B cell (primary cell): Measurements from ENCODE around the gene GAPT. TPM values are rescaled to one million over a fixed set of nuclear protein-coding genes. Genes with fewer than 3 reads are reported as not detected.

ENCODE experiments used
- ATAC-seq: fragments of 200-7000 bp; cut with Tn5 transposase; one replicate; pipeline ENCODE4 v1.10.0; 2021; ENCODE audit warnings: low read depth, mild to moderate bottlenecking, moderate number of reproducible peaks, moderate library complexity
- CTCF ChIA-PET: fragments of 350-600 bp; sonication (Branson Sonifier 250); formaldehyde crosslinking; loops from one replicate; lab custom pipeline; 2021; ENCODE audit warnings: antibody characterized with exemption, inconsistent platforms; lab: Charles Lee
- POLR2A ChIA-PET: fragments of 350-600 bp; sonication (Branson Sonifier 250); formaldehyde crosslinking; loops from one replicate; lab custom pipeline; 2021; ENCODE audit warnings: antibody characterized with exemption; lab: Charles Lee
- DNase-seq: peaks from one replicate; pipeline ENCODE4 v3.0.0; 2013
- H2AFZ ChIP-seq: 2 replicates; pipeline ENCODE4 v1.6.1; 2012; ENCODE audit warnings: mild to moderate bottlenecking, low read depth, low read length; ENCODE audit not compliant: insufficient read depth, poor library complexity, severe bottlenecking
- H3K27ac ChIP-seq, 2 donors: 1 replicate in 1 of 2; 2 replicates in 1 of 2; pipeline ENCODE4 v1.5.1; 2012 to 2013; ENCODE audit warnings: low read length in 2 of 2, mild to moderate bottlenecking in 2 of 2, moderate library complexity in 1 of 2
- H3K27me3 ChIP-seq, 4 experiments: fragments of 200-600 bp in 1 of 4; sonication (generic) in 1 of 4; replicated peaks in 1 of 4; 1 replicate in 2 of 4; 2 replicates in 2 of 4; pipeline versions ENCODE4 v1.6.1 to v1.7.0; 2013 to 2016; ENCODE audit warnings: low read length in 3 of 4, mild to moderate bottlenecking in 2 of 4, mixed read lengths in 1 of 4, moderate library complexity in 1 of 4; ENCODE audit not compliant: insufficient read depth in 4 of 4, control insufficient read depth in 3 of 4; ENCODE audit errors: control extremely low read depth in 1 of 4
- H3K36me3 ChIP-seq, 2 experiments: replicated peaks in 1 of 2; 1 replicate in 1 of 2; 2 replicates in 1 of 2; pipeline versions ENCODE4 v1.6.1 to v1.7.1; 2013; ENCODE audit warnings: low read length in 1 of 2; ENCODE audit not compliant: insufficient read depth in 2 of 2, control insufficient read depth in 1 of 2; ENCODE audit errors: control extremely low read depth in 1 of 2, extremely low read depth in 1 of 2
- H3K4me1 ChIP-seq, 2 donors: fragments of 200-600 bp in 1 of 2; sonication (generic) in 1 of 2; 1 replicate in 1 of 2; 2 replicates in 1 of 2; pipeline versions ENCODE4 v1.5.1 to v1.6.1; 2013 to 2017; ENCODE audit warnings: low read length in 2 of 2; ENCODE audit not compliant: control insufficient read depth in 2 of 2, insufficient read depth in 2 of 2
- H3K4me2 ChIP-seq: replicated peaks from 2 replicates; pipeline ENCODE3; 2012; ENCODE audit warnings: mild to moderate bottlenecking, low read depth, low read length; ENCODE audit not compliant: poor library complexity, severe bottlenecking
- H3K4me3 ChIP-seq, 5 experiments: fragments of 200-600 bp in 1 of 5; sonication (generic) in 1 of 5; 1 replicate in 3 of 5; 2 replicates in 2 of 5; pipeline versions ENCODE4 v1.5.1 to v1.7.0; 2011 to 2016; ENCODE audit warnings: low read length in 4 of 5, mild to moderate bottlenecking in 4 of 5, low read depth in 2 of 5, control low read depth in 1 of 5, moderate library complexity in 1 of 5; ENCODE audit not compliant: insufficient read depth in 1 of 5; ENCODE audit errors: control extremely low read depth in 1 of 5, extremely low read depth in 1 of 5
- H3K79me2 ChIP-seq: fragments of 200-600 bp; sonication (generic); one replicate; pipeline ENCODE4 v1.6.0; 2016; ENCODE audit warnings: low read length; ENCODE audit not compliant: control insufficient read depth, insufficient read depth
- H3K9ac ChIP-seq: fragments of 200-600 bp; sonication (generic); 2 replicates; pipeline ENCODE4 v1.6.1; 2017; ENCODE audit warnings: mild to moderate bottlenecking, low read length, moderate library complexity
- H3K9me3 ChIP-seq, 3 donors: one replicate each; pipeline versions ENCODE4 v1.6.1 to v1.7.1; 2013; ENCODE audit warnings: low read length in 2 of 3; ENCODE audit not compliant: control insufficient read depth in 2 of 3, insufficient read depth in 1 of 3; ENCODE audit errors: control extremely low read depth in 1 of 3
- H4K20me1 ChIP-seq: 2 replicates; pipeline ENCODE4 v1.6.0; 2012; ENCODE audit warnings: mild to moderate bottlenecking, low read length; ENCODE audit not compliant: insufficient read depth, control insufficient read depth, poor library complexity, severe bottlenecking
- H3K27ac Mint-ChIP-seq: one replicate; pipeline ENCODE4 v1.8.0; 2021; ENCODE audit warnings: mixed read lengths
- H3K27me3 Mint-ChIP-seq: one replicate; pipeline ENCODE4 v1.8.0; 2021; ENCODE audit warnings: mixed read lengths
- H3K4me1 Mint-ChIP-seq: one replicate; pipeline ENCODE4 v1.8.0; 2021; ENCODE audit warnings: mixed read lengths
- H3K4me3 Mint-ChIP-seq: one replicate; pipeline ENCODE4 v1.8.0; 2021; ENCODE audit warnings: mixed read lengths
- H3K9me3 Mint-ChIP-seq: one replicate; pipeline ENCODE4 v1.8.0; 2022; ENCODE audit warnings: mixed read lengths; ENCODE audit not compliant: insufficient read depth
- EZH2 ChIP-seq: IDR thresholded peaks from 2 replicates; pipeline ENCODE4 v1.6.1; 2012; ENCODE audit warnings: borderline replicate concordance, low read depth, mild to moderate bottlenecking, moderate library complexity, low read length; ENCODE audit not compliant: insufficient read depth, poor library complexity, severe bottlenecking
- WGBS: methylation state at CpG from one replicate; pipeline ENCODE4 v1.1.5; 2013; ENCODE audit warnings: missing lambda C conversion rate; ENCODE audit not compliant: insufficient coverage; 5-methylcytosine and 5-hydroxymethylcytosine counted together
- intact Hi-C: fragments of 100-400 bp; cut with micrococcal nuclease; formaldehyde crosslinking; loops from one replicate; pipeline ENCODE4 v1.10.0; 2022
- polyA plus RNA-seq: library from polyadenylated mRNA; depleted of rRNA; stranded (reverse); fragments of >200 nt; gene quantifications from 2 replicates; pipeline ENCODE4 v1.2.3, GENCODE V29; 2012
- total RNA-seq, 2 donors: library from RNA; stranded (reverse); fragments of 120-200 nt in 1 of 2; gene quantifications; 1 replicate in 1 of 2; 2 replicates in 1 of 2; pipeline versions ENCODE4 v1.2.3 to v1.2.4, GENCODE V29; 2013 to 2022
- TF ChIP-seq, protein P1 (sequence below): fragments of 200-600 bp; IDR thresholded peaks from one replicate; pipeline ENCODE4 v1.8.0; 2022; ENCODE audit warnings: antibody characterized with exemption, mild to moderate bottlenecking

The GAPT gene
- total and polyA plus RNA-seq, 2 donors (not counting 1 experiment from before 2014, with no cell fraction given): 51.3 to 69.0 TPM

- TF ChIP-seq EZH2: no peak
- TF ChIP-seq, protein P1, sequence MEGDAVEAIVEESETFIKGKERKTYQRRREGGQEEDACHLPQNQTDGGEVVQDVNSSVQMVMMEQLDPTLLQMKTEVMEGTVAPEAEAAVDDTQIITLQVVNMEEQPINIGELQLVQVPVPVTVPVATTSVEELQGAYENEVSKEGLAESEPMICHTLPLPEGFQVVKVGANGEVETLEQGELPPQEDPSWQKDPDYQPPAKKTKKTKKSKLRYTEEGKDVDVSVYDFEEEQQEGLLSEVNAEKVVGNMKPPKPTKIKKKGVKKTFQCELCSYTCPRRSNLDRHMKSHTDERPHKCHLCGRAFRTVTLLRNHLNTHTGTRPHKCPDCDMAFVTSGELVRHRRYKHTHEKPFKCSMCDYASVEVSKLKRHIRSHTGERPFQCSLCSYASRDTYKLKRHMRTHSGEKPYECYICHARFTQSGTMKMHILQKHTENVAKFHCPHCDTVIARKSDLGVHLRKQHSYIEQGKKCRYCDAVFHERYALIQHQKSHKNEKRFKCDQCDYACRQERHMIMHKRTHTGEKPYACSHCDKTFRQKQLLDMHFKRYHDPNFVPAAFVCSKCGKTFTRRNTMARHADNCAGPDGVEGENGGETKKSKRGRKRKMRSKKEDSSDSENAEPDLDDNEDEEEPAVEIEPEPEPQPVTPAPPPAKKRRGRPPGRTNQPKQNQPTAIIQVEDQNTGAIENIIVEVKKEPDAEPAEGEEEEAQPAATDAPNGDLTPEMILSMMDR: no peak
- Histone ChIP-seq H3K27ac (no peak overlapping the region), H4K20me1 (no peaks in the 10 kb centered on the region), H3K4me2 (no peak overlapping the region), H3K9me3 (peaks cover 0 to 10% (median 0%) of the 10 kb centered on the region in 3 donors), H3K4me3 (no peak overlapping the region), H3K36me3 (no peaks in the 10 kb centered on the region), H3K9ac (no peak overlapping the region), H3K27me3 (peaks cover 0 to 7% (median 0%) of the 10 kb centered on the region in 4 experiments), H3K4me1 (no peaks in the 10 kb centered on the region), H2AFZ (no peak overlapping the region), H3K79me2 (no peaks in the 10 kb centered on the region)
- DNase-seq: no peak
- no peak for ATAC-seq
- Mint-ChIP-seq H3K27ac (no peak overlapping the region), H3K27me3 (peaks cover 20% of the 10 kb centered on the region), H3K9me3 (no peaks in the 10 kb centered on the region), H3K4me1 (no peaks in the 10 kb centered on the region), H3K4me3 (no peak overlapping the region)
- 89% methylated on average over 10 of the region's 10 CpGs for WGBS
- ChIA-PET CTCF (interaction anchor here (1.3 kb wide), 1 partner anchor 15 kb away, joined by 4 read pairs; no protein-coding TSS in a partner anchor), POLR2A (no interaction called here)
- intact Hi-C loops: no loop called here
Observed at GRCh38 chr5:58446024-58446423, 45.2 kb upstream of the GAPT start.

DNA sequence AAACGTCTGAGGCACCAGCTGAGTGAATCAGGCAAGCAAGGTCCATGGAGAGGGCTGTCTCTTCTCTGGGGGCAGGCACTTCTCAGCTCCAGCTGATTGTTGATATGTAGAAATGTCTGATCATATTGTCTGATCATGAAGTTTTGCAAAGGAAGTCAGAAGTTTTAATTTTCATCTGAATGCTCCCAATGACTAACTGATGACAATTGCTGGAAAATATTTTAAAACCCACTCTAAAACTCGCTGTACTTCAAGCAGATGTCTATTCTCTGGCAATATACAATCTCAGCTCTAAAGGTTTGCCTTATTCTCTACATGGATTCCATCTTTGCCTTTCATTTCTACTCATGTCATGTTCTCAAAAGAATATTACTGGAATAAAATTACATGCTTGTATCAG is 44.0 kb upstream of the GAPT start:
- H3K36me3 ChIP-seq: no peaks in the 10 kb centered on the region
- no peak for ATAC-seq
- Mint-ChIP-seq H3K27ac (no peak overlapping the region), H3K27me3 (peaks cover 14% of the 10 kb centered on the region), H3K4me1 (no peaks in the 10 kb centered on the region), H3K9me3 (no peaks in the 10 kb centered on the region), H3K4me3 (no peak overlapping the region)
- no peaks in the 10 kb centered on the region for H3K4me1 ChIP-seq
- ChIA-PET CTCF (interaction anchor here (0.7 kb wide), 1 partner anchor 439 kb away, joined by 3 read pairs; no protein-coding TSS in a partner anchor), POLR2A (no interaction called here)
- DNase-seq: no peak
- H3K9ac ChIP-seq: no peak overlapping the region
- WGBS: 86% methylated on average over 2 of the region's 2 CpGs
- TF ChIP-seq, protein P1: no peak
- TF ChIP-seq EZH2: no peak
- no peak overlapping the region for H3K4me3 ChIP-seq
- intact Hi-C loops: no loop called here
- peaks cover 0 to 10% (median 0%) of the 10 kb centered on the region in 3 donors for H3K9me3 ChIP-seq
- H3K27me3 ChIP-seq: no peaks in the 10 kb centered on the region
- H3K79me2 ChIP-seq: no peaks in the 10 kb centered on the region
- no peak overlapping the region for H3K27ac ChIP-seq
- H3K4me2 ChIP-seq: no peak overlapping the region
- H4K20me1 ChIP-seq: no peaks in the 10 kb centered on the region
- H2AFZ ChIP-seq: no peak overlapping the region
